ENCODE results near the gene TGM5. TPM values are rescaled to one million over a fixed set of nuclear protein-coding genes. Genes with fewer than 3 reads are reported as not detected.

TGM5 gene
- total and polyA plus RNA-seq, 2 donors (not counting 3 experiments of a cell fraction or from before 2014, with no cell fraction given), result not detected

GRCh38 chr15:43299884-43300283 lies 33.2 kb upstream of the TGM5 start:
- Histone ChIP-seq H3K9ac (replicated peaks; ENCODE audit: extremely low read depth, insufficient read depth, low read length) (no peak overlapping the region), H3K27ac (ENCODE audit: insufficient read depth, low read depth, low read length) (no peak overlapping the region), H3K4me1 (ENCODE audit: control insufficient read depth, extremely low read depth, insufficient read depth, low read length) (no peaks in the 10 kb centered on the region), H3K9me3 (replicated peaks; ENCODE audit: control insufficient read depth, insufficient read depth, low read length) (no peaks in the 10 kb centered on the region), H3K4me3 (replicated peaks in 1 of 3; ENCODE audit: insufficient read depth in 1 of 3, low read depth in 1 of 3, low read length in 3 of 3) (no peak overlapping the region), H2AFZ (ENCODE audit: low read depth, low read length) (no peak overlapping the region), H3K4me2 (ENCODE audit: insufficient read depth, low read length) (no peak overlapping the region), H3K36me3 (ENCODE audit: control insufficient read depth in 2 of 2, extremely low read depth in 1 of 2, insufficient read depth in 2 of 2, low read length in 2 of 2) (no peaks in the 10 kb centered on the region), H3K9me1 (replicated peaks; ENCODE audit: control insufficient read depth, extremely low read depth, insufficient read depth, low read length) (no peaks in the 10 kb centered on the region), H4K20me1 (replicated peaks; ENCODE audit: control insufficient read depth, extremely low read depth, insufficient read depth, low read length) (no peaks in the 10 kb centered on the region), H3K27me3 (ENCODE audit: control insufficient read depth in 2 of 2, insufficient read depth in 2 of 2, low read length in 2 of 2) (peaks cover 2 to 15% of the 10 kb centered on the region in 2 experiments), H3K79me2 (ENCODE audit: control insufficient read depth, insufficient read depth, low read length) (no peaks in the 10 kb centered on the region)
- CTCF ChIA-PET, result interaction anchor here (1.0 to 1.6 kb wide), 2 partner anchors 14 to 105 kb away, joined by 3 to 6 read pairs; no protein-coding TSS in a partner anchor
- DNase-seq (ENCODE audit: low read depth, low spot score), result no peak
- no peak for FAIRE-seq
- dilution Hi-C loops (cut with MboI; ENCODE audit: extremely low pct_ligation_motif_present, low sequenced_read_pairs), result no loop called here
- TF ChIP-seq FOS (IDR thresholded peaks at IDR 0.05; ENCODE audit: borderline replicate concordance, insufficient read depth, low read length) (no peak), POLR2AphosphoS5 (IDR thresholded peaks at IDR 0.05; ENCODE audit: insufficient read depth, low read depth, low read length) (no peak), POLR2A (IDR thresholded peaks at IDR 0.05; ENCODE audit: low read depth, low read length) (no peak), GATA2 (IDR thresholded peaks at IDR 0.05; ENCODE audit: insufficient read depth, insufficient read length, low read depth, low read length) (no peak), MYC (IDR thresholded peaks at IDR 0.05; ENCODE audit: low read depth, low read length) (no peak), JUN (IDR thresholded peaks at IDR 0.05; ENCODE audit: borderline replicate concordance, insufficient read depth, insufficient read length, low read depth) (no peak), MAX (IDR thresholded peaks at IDR 0.05; ENCODE audit: insufficient read depth, insufficient read length) (no peak)
- intact Hi-C loops (cut with micrococcal nuclease), result no loop called here
- POLR2A ChIA-PET, result no interaction called here
- no TSS peak for BruUV-seq (replicated peaks)

- no peaks in the 10 kb centered on the region for H3K9me1 ChIP-seq (replicated peaks; ENCODE audit: control insufficient read depth, extremely low read depth, insufficient read depth, low read length)
- dilution Hi-C loops (cut with MboI; ENCODE audit: extremely low pct_ligation_motif_present, low sequenced_read_pairs) (no loop called here), intact Hi-C loops (cut with micrococcal nuclease) (no loop called here)
- DNase-seq (ENCODE audit: low read depth, low spot score), result no peak
- no peak for FAIRE-seq
- H3K79me2 ChIP-seq (ENCODE audit: control insufficient read depth, insufficient read depth, low read length), result no peaks in the 10 kb centered on the region
- TF ChIP-seq GATA2 (IDR thresholded peaks at IDR 0.05; ENCODE audit: insufficient read depth, insufficient read length, low read depth, low read length) (no peak), POLR2AphosphoS5 (IDR thresholded peaks at IDR 0.05; ENCODE audit: insufficient read depth, low read depth, low read length) (no peak), CTCF (IDR thresholded peaks at IDR 0.05; ENCODE audit: extremely low read depth in 1 of 2, insufficient read depth in 1 of 2, low read depth in 1 of 2, low read length in 2 of 2) (no peak), EZH2 (IDR thresholded peaks at IDR 0.05; ENCODE audit: borderline replicate concordance, low read depth, low read length, severe bottlenecking) (no peak), MAX (IDR thresholded peaks at IDR 0.05; ENCODE audit: insufficient read depth, insufficient read length) (no peak), FOS (IDR thresholded peaks at IDR 0.05; ENCODE audit: borderline replicate concordance, insufficient read depth, low read length) (no peak)
- ChIA-PET CTCF (interaction anchor here (1.0 to 1.6 kb wide), 2 partner anchors 14 to 105 kb away, joined by 3 to 6 read pairs; no protein-coding TSS in a partner anchor), POLR2A (no interaction called here)
- H2AFZ ChIP-seq (ENCODE audit: low read depth, low read length), result no peak overlapping the region
- H3K36me3 ChIP-seq (ENCODE audit: control insufficient read depth in 2 of 2, extremely low read depth in 1 of 2, insufficient read depth in 2 of 2, low read length in 2 of 2), result no peaks in the 10 kb centered on the region
- H3K4me3 ChIP-seq (replicated peaks in 1 of 3; ENCODE audit: insufficient read depth in 1 of 3, low read depth in 1 of 3, low read length in 3 of 3), result no peak overlapping the region
- no TSS peak for BruUV-seq (replicated peaks)
- H3K9ac ChIP-seq (replicated peaks; ENCODE audit: extremely low read depth, insufficient read depth, low read length), result no peak overlapping the region
- H3K4me2 ChIP-seq (ENCODE audit: insufficient read depth, low read length), result no peak overlapping the region
- H3K27ac ChIP-seq (ENCODE audit: insufficient read depth, low read depth, low read length), result no peak overlapping the region
- no peaks in the 10 kb centered on the region for H4K20me1 ChIP-seq (replicated peaks; ENCODE audit: control insufficient read depth, extremely low read depth, insufficient read depth, low read length)
- no peaks in the 10 kb centered on the region for H3K4me1 ChIP-seq (ENCODE audit: control insufficient read depth, extremely low read depth, insufficient read depth, low read length)
- no peaks in the 10 kb centered on the region for H3K9me3 ChIP-seq (replicated peaks; ENCODE audit: control insufficient read depth, insufficient read depth, low read length)
- H3K27me3 ChIP-seq (ENCODE audit: control insufficient read depth in 2 of 2, insufficient read depth in 2 of 2, low read length in 2 of 2), result peaks cover 4 to 19% of the 10 kb centered on the region in 2 experiments
Observed at GRCh38 chr15:43299411-43299810, 32.7 kb upstream of the TGM5 start.
